Stimulated activated CD8-positive, alpha-beta memory T cell treated with anti-CD3 and anti-CD28 coated beads, Interleukin-7, amount 100 ng/mL, for 1 hour (primary cell): ENCODE data around the gene P2RX6.

Experiments used
- DNase-seq, 2 donors: peaks; one replicate each; pipeline ENCODE4 v3.0.0-alpha.2; 2020; ENCODE audit warnings: low read depth in 2 of 2

The P2RX6 gene

DNA sequence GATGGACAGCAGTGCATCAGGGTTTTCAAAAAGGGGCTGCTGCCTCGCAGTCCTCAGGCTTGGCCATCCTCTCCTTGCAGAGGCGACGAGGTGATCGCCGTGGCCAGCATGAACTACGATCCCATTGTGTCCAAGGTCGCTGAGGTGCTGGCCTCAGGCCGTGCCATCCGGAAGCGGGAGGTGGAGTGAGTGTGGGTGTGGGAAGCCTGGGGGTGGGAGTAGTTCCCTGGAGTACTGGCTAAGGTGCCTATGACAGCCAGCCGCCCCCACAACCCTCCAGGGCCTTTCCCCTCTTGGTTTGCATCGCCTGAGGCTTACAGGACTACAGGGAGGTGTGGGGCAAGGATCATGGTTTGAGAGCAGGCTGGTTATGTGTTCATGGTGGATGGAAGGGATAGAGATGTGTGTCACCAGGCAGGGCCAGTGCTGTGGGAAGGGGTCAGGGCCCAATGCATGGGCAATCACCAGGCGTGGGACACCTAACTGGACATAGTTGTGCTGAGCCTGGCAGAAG is 35.0 kb upstream of the P2RX6 start:
- DNase-seq, result no peak

- DNase-seq, result no peak
Measured at GRCh38 chr22:20980523-20980922, 34.4 kb upstream of the P2RX6 start.

DNA sequence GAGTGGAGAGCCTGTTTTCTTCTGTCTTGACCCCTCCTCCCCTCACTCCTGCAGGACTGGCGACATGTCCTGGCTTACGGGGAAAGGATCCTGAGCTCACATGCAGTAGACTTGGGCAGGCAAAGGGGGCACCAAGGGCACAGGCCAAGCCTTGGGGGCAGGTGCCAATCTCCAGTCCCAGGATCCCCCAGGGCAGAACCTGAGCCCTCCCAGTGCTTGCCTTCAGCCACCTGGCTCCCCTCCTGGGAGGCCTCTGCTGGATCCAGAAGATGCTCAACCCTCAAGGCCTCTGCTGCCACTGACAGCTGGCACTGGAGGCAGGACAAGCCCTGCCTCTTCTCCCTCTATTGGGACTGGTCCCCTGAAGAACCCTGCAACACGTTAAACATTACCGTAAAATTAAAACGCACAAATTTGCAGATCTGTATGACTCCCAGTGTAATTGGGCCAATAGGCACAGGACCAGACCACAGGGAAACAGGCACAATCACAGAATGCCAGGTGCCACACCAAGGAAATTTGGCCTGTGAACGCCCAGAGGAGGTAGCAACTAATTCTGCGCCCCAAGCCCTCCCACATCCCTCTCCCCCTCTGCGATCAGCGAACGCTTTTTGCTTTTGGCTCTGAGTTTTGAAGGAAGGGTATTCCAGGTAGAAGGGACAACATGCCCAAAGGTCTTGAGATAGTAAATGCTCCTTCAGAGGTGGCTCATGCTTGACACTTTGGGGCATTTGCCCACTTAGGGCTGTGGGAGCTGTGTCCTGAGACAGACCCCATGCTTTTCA is 33.8 kb upstream of the P2RX6 start:
- no peak for DNase-seq

DNA sequence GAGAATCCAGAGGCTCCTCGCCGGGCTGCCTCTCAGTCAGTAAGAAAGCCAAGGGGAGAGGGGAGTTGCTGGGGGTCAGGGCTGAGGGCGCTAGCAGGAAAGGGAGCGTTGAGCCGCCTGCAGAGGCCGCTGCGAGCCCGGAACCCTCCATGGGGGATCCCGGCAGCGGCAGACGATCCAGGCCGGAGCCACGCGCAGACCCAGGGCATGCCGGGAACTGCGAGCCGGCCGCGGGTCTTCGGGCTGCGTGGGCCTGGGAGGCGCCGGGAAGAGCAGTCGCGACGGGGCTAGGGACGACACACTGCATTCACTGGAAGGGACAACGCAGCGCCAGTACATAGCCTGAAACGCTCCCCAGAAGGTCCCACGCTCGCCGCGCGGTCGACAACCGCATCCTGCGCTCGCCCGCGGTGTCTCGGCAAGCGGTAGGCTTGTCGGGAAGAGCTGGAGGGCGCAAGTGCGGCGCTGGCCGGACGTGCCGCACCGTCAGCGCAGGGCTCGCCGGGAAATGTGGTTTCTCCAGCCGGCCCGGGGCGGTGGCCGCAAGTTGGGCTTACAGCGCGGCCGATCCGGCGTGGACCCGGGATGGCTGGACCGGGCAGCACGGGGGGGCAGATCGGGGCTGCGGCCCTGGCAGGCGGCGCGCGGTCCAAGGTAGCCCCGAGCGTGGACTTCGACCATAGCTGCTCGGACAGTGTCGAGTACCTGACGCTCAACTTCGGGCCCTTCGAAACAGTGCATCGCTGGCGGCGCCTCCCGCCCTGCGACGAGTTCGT is 33.0 kb upstream of the P2RX6 start, which contains the start of gene LZTR1:
LZTR1 (plus strand) TSS at position 511 of the 776 bp plus-strand sequence; CDS start at position 586, 75 bp downstream.
- peak in 1 of 2 donors; percentile 31 for DNase-seq

- DNase-seq, result no peak
Measured at GRCh38 chr22:20982563-20982882, 32.4 kb upstream of the P2RX6 start.

DNA sequence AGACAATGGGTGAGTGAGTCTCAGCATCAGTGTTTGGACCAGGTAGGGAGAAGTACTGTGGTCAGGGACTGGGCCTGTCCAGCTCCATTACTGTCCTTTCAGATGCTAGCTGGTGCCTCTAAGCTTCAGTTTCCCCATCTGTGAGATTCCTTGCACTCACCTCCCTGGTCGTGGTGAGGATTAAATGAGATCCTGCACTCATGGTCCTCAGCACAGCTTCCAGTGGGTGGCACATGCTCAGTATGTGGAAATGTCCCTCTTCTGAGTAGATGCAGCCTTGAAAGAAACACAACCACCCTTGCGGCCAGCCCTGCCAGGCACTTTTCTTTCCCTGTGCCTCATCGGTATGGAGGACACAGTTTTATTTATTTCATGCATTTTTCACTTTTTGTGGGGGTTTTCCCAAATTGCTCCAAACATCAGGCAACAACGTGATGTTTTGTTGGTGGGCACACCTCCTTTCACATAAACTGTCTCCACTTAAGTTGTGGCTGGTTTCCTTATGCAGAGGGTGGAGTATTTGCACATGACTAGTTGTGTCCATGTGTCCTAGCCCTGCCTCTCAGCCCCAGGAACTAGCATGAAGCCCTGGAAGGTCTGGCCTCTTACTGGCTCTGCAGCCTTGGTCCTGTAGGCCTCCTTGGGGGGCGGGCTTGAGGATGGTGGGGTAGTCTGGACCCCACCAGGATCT is 31.7 kb upstream of the P2RX6 start:
- no peak for DNase-seq

DNA sequence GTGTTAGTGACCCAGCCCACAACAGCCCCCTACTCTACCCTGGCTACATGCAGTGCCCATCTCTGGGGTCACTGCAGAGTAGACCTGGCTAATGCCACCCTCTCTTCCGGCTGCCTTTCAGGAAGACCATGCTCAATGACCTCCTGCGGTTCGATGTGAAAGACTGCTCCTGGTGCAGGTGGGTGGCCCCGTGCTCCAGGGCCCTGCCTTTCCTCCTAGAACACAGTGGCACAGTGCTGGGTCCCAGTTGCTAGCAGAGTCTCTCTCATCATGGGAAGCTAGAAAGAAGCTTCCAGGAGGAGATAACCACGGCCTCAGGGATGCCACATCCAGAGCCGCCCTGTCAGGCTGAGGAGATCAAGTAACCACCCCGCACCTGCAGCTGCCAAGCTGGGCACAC is 29.2 kb upstream of the P2RX6 start:
- DNase-seq, result no peak

DNA sequence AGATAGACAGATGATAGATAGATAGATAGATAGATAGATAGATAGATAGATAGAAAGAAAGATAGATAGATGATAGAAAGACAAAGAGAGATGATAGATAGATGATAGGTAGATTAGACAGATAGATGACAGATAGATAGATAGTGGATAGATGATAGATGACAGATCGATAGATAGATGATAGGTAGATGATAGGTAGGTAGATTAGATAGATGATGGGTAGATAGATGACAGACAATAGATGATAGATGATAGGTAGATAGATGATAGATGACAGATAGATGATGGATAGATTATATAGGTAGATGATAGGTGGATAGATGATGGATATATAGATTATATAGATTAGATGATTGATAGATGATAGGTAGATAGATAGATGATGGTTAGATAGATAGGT is 28.6 kb upstream of the P2RX6 start:
- no peak for DNase-seq

GRCh38 chr22:20987375-20987774 is 27.6 kb upstream of the P2RX6 start:
- no peak for DNase-seq

DNA sequence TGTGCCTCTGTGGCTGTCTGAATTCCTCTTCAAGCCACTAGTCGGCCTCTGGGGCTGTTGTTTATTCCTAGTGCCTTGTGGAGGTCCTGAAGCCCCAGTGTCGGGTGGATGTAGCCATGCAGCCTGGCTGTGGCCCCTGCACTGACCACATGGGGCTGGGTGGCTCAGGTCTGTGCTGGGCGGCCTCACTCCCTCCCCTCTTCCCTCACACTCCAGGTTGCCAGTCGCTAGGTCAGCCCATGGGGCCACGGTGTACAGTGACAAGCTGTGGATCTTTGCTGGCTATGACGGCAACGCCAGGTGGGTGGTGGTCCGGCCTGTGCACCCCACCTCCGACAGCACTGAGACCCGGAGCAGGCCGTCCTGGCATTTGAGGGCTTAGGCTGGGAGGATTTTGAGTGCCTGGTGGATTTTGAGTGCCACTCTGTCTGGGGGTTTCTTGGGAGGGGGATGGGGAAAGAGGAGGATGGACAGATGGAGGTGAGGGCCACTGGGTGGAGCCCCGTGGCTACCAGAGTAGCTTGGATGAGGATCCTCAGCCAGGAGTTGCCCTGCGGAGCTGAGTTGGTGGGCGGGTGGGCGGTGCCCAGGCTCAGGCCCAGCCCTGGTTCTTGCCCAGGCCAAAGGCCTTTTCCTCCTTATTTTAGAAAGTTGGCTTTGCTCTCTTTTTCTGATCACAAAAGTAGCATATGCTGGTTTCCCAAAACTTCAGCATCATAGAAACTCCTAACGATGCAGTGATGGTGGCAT is 26.2 kb upstream of the P2RX6 start:
- DNase-seq, result no peak

GRCh38 chr22:20989323-20990138 is 25.4 kb upstream of the P2RX6 start:
- DNase-seq, result no peak

DNA sequence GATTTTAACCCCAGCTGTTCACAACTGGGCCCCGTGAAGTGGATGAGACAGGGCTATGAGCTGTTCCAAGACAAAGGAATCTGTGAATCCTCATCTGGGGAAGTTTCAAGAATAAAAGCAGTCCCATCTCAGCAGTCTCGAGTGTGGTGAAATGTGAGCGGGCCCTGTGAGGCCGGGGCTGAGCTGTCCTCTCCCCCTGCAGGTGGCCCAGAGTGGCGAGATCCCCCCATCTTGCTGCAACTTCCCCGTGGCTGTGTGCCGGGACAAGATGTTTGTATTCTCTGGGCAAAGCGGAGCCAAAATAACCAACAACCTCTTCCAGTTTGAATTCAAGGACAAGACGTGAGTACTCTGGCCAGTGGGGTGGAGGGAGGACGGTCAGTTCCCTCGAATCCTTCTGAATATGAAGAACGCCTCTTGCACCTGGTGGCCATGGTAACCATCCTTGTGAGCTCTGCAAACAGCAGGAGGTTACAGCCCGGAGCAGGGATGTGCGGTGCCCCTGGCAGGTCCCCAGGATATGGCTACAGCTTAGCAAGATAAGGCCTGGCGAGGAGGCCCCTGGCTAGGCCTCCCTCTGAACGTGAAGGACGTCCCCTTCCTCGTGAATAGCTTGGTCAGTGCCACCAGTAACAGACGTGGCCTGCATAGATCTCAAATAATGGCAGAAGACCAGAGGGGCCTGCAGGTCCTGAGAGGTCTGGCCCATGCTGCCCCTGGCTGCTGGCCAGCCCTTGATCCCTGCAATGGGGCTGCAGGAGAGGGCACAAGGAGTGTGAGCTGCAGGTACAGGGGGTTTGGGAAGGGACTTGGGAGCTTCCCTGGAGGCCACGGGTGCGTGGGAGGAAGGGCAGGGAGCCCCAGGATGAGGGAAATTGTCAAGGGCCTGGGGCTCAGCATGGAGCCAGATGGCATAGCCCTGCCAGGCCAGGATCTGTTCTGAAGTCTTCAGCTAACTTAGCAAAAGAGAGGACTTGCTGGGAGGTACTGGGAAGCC is 24.5 kb upstream of the P2RX6 start:
- no peak for DNase-seq

DNA sequence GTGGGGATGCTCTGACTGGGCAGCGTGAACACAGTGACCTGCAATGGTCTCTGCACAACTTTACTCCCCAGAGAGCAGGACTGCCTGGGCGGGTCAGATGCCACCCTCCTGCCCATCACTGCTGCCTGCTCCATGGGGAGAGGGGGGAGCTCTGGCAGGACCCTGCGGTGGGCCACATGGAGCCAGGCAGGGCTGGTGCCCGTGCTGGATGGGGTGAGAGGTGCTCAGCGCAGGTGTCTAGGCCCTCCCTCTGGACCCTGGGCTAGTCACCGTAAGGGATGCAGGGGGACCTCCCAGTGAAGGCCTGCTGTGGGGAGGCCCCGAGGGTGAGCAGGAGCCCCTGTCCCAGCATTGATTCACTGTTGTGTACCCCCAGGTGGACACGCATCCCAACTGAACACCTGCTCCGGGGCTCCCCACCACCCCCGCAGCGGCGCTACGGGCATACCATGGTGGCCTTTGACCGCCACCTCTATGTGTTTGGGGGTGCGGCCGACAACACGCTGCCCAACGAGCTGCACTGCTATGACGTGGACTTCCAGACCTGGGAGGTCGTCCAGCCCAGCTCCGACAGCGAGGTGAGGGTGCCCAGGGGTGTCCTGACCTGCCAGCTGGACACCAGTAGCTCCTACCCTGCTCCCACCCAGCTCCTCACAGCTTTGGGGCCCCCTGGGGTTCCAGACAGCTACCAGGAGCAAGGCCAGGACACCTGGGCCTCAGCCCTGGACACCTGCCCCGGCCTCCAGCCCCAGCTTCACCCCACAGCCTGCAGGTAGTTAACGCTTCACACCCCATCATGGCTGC is 23.5 kb upstream of the P2RX6 start:
- no peak for DNase-seq

DNA sequence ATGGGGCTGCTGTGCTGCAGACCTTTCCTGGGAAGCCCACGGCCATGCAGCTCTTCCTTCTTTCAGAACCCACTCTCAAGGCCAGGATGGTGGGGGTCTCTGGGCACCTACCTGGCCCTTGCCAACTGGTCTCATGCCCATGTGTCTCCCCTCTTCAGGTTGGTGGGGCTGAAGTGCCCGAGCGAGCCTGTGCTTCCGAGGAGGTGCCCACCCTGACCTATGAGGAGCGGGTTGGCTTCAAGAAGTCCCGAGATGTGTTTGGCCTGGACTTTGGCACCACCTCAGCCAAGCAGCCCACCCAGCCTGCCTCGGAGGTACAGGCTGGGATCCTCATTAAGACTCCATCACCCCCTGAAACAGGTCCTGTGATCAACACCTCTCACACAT is 22.9 kb upstream of the P2RX6 start:
- DNase-seq, result no peak

DNA sequence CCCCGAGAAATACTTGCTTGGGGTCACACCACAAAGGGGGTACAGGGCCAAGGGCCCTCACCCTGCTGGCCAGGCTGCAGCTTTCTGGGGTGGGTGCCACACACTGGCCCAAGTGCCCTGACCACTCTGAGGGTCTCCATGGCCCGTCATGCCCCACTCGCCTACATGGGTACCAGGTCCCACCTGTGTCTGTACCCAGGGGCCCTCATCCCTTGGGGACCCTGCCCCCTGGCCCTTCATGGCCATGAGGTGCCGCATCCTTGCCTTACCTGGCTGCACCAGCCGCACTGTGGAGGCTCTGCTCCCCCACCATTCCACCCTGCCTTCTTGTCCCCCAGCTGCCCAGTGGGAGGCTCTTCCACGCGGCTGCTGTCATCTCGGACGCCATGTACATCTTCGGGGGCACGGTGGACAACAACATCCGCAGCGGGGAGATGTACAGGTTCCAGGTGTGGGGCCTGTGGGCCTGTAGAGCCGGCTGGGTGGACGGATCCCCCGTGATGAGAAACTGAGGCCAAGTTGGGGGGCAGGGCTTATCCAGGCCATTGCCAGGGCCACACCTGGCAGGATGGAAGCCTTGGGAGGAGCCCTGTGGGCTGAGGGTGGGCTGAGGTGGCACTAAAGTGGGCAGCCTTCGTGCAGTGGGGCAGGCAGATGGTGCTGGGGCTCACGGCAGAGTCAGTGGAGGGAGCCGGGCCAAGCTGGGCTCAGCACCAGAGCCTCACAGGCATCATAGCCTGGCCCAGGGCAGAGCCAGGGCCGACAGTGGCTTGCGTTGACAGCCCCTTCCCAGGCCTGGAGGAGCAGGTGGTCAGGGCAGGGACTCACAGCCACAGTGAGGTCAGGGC is 22.3 kb upstream of the P2RX6 start:
- DNase-seq, result no peak

GRCh38 chr22:20993304-20994127 is 21.4 kb upstream of the P2RX6 start:
- DNase-seq, result no peak
